Psoas muscle (tissue), 8 donors: ENCODE data around the gene UNC13A. TPM values are rescaled to one million over a fixed set of nuclear protein-coding genes. Genes with fewer than 3 reads are reported as not detected.

Experiments used
- ATAC-seq, 4 donors: fragments of 200-7000 bp; cut with Tn5 transposase; one replicate each; pipeline ENCODE4 v1.9.1; 2020; ENCODE audit warnings: moderate library complexity in 3 of 4, mild to moderate bottlenecking in 2 of 4
- DNase-seq, 2 donors: peaks; one replicate each; pipeline ENCODE4 v3.0.0-alpha.2; 2020
- H3K27ac ChIP-seq: fragments of 200-600 bp; one replicate; pipeline ENCODE4 v1.8.0; 2022
- H3K27me3 ChIP-seq, 3 donors: fragments of 200-600 bp in 1 of 3; one replicate each; pipeline versions ENCODE4 v1.6.1 to v1.8.0; 2013 to 2022; ENCODE audit warnings: low read length in 2 of 3, mild to moderate bottlenecking in 2 of 3, moderate library complexity in 1 of 3; ENCODE audit not compliant: insufficient read depth in 3 of 3
- H3K36me3 ChIP-seq, 2 donors: fragments of 200-600 bp in 1 of 2; one replicate each; pipeline versions ENCODE4 v1.6.1 to v1.8.0; 2013 to 2022; ENCODE audit warnings: low read depth in 1 of 2, mild to moderate bottlenecking in 1 of 2, moderate library complexity in 1 of 2; ENCODE audit not compliant: insufficient read depth in 1 of 2
- H3K4me1 ChIP-seq: fragments of 200-600 bp; one replicate; pipeline ENCODE4 v1.8.0; 2022
- H3K4me3 ChIP-seq: fragments of 200-600 bp; one replicate; pipeline ENCODE4 v1.8.0; 2022; ENCODE audit warnings: mild to moderate bottlenecking
- H3K9me3 ChIP-seq: fragments of 200-600 bp; one replicate; pipeline ENCODE4 v1.8.0; 2022
- CTCF ChIP-seq: fragments of 200-600 bp; IDR thresholded peaks from one replicate; pipeline ENCODE4 v1.8.0; 2022; ENCODE audit warnings: antibody characterized with exemption
- WGBS, 3 donors: extraction: QIAGEN DNeasy Blood & Tissue Kit; methylation state at CpG; one replicate each; pipeline versions ENCODE4 v1.1.6 to v1.1.7; 2013; 5-methylcytosine and 5-hydroxymethylcytosine counted together
- intact Hi-C, 2 donors: fragments of 100-400 bp; cut with DNase I; formaldehyde crosslinking; loops; one replicate each; pipeline versions ENCODE4 v1.11.0 to v1.14.2; 2022
- polyA plus RNA-seq, 3 donors: library from polyadenylated mRNA; stranded (reverse); fragments of 200-250 nt; gene quantifications; one replicate each; pipeline ENCODE4 v1.2.3, GENCODE V29; 2013
- total RNA-seq, 4 donors: library from RNA; stranded (reverse); fragmentation: NEBNext Ultra II Directional in 2 of 4; extraction: Animal tissue kit (Norgen Biotek cat#: 25700) in 2 of 4; gene quantifications; one replicate each; pipeline versions ENCODE4 v1.2.1 to v1.2.4, GENCODE V29; 2021 to 2023
- donor health status: healthy with polysubstance abuse.
- donor health status: DM: no; HTN: no; CAD: no; lungs with moderate emphysema.
- donor health status: Bipolar disorder and iron deficiency.
- donor health status: healthy.
- donor health status: DM: yes; HTN: yes; CAD: no.
- donor health status: DM: no; HTN: no; CAD: no.
- donor health status: DM: no; HTN: no; CAD: no.
- donor health status: DM: yes; HTN: yes; CAD: no.

Gene UNC13A
- total and polyA plus RNA-seq, 7 donors: 0.04 to 0.19 (median 0.05) TPM; not detected in 3

GRCh38 chr19:17648097-17648660 lies 40.0 kb downstream of the UNC13A start:
- H3K27me3 ChIP-seq: peaks cover 0 to 3% (median 0%) of the 10 kb centered on the region in 3 donors

GRCh38 chr19:17647071-17648020 lies 40.8 kb downstream of the UNC13A start:
- H3K27me3 ChIP-seq: peaks cover 0 to 2% (median 1%) of the 10 kb centered on the region in 3 donors
- no peak for TF ChIP-seq CTCF
- ATAC-seq (no peak), DNase-seq (peak in 1 of 2 donors; percentile 39)
- no peaks in the 10 kb centered on the region for H3K9me3 ChIP-seq
- intact Hi-C loops: no loop called here
- H3K4me3 ChIP-seq: no peak overlapping the region
- 86 to 90% (median 86%) methylated on average over 44 to 50 of the region's 50 CpGs for WGBS, 3 donors
- no peak overlapping the region for H3K27ac ChIP-seq
- no peaks in the 10 kb centered on the region for H3K4me1 ChIP-seq
- H3K36me3 ChIP-seq: no peaks in the 10 kb centered on the region

More at GRCh38 chr19:17648097-17648660, 40.0 kb downstream of the UNC13A start:
- Histone ChIP-seq H3K36me3 (no peaks in the 10 kb centered on the region), H3K4me1 (no peaks in the 10 kb centered on the region), H3K27ac (no peak overlapping the region), H3K4me3 (no peak overlapping the region), H3K9me3 (no peaks in the 10 kb centered on the region)
- no peak for TF ChIP-seq CTCF
- intact Hi-C loops: no loop called here
- DNase-seq: peak in 1 of 2 donors; percentile 31
- WGBS, 3 donors: 71 to 79% (median 76%) methylated on average over 26 to 32 of the region's 32 CpGs
- ATAC-seq: no peak

- DNase-seq (peak in 1 of 2 donors; percentile 29), ATAC-seq (no peak)
- WGBS, 3 donors: 60 to 74% (median 64%) methylated on average over 8 of the region's 8 CpGs
- Histone ChIP-seq H3K27ac (no peak overlapping the region), H3K9me3 (no peaks in the 10 kb centered on the region), H3K4me3 (no peak overlapping the region), H3K27me3 (peaks cover 0 to 10% (median 2%) of the 10 kb centered on the region in 3 donors), H3K4me1 (no peaks in the 10 kb centered on the region), H3K36me3 (no peaks in the 10 kb centered on the region)
- intact Hi-C loops: no loop called here
- TF ChIP-seq CTCF: no peak
These were observed 41.7 kb downstream of the UNC13A start for GRCh38 chr19:17646441-17646840.

- DNase-seq: peak in 1 of 2 donors; percentile 15
- 84 to 88% (median 87%) methylated on average over 20 of the region's 20 CpGs for WGBS, 3 donors
- no peak for ATAC-seq
- H3K27me3 ChIP-seq: peaks cover 0 to 12% (median 2%) of the 10 kb centered on the region in 3 donors
- no peak for TF ChIP-seq CTCF
- H3K4me1 ChIP-seq: no peaks in the 10 kb centered on the region
- no peaks in the 10 kb centered on the region for H3K36me3 ChIP-seq
- no peak overlapping the region for H3K27ac ChIP-seq
- no peak overlapping the region for H3K4me3 ChIP-seq
- H3K9me3 ChIP-seq: no peaks in the 10 kb centered on the region
- intact Hi-C loops: no loop called here
These were observed 42.7 kb downstream of the UNC13A start for GRCh38 chr19:17645339-17645963.
